ENCODE results near the gene TM9SF4. TPM values are rescaled to one million over a fixed set of nuclear protein-coding genes. Genes with fewer than 3 reads are reported as not detected.
"Not testable (repeated sequence)": the region's sequence is repeated elsewhere in the genome, so short reads cannot be mapped to it uniquely, and the experiment has no call there.

The TM9SF4 gene
- total RNA-seq, 2 donors from 2014 or later = 33.4 TPM

DNA sequence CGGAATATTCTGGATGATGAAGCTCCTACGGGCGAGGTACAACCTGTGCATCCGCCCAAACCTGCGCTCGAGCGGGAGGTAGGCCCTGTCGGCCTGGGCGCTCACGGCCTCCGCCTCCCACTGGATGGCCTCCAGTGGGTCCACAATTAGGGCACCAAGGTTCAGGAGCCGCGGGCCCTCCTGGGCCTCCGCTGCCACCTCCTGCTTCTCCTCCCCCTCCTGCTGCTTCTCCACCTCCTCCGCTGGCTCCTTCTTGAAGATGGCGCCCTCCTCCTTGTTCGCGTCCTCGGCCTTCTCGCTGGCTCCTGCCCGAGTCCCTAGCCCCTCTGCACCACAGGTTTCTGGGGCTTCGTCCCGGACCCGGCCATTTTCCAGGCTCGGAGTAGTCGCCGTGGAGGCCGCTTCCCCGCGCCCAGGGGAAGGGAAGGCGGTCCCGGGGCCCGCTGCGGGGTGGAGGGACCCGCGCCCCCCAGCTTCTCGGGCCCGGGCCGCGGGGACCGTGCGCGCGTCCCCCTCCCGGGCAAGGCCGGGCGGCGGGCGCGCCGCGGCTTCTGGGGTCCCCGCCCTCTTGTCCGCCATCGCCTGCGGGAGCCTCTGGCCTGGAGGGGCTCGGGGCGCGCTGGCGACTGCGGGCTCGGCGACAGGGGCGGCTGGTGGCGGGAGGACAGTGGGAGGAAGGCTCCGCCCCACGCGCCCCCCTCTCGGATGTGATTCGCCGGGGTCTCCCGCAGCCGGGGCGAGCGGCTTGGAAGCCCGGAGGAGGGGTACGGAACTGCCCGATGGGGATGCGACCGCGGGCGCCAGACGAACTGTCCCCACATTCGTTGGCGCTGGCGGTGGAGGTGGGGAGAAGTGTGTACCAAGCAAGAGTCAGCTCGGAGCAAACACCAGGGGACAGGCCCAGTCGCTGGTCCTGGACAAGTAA is 80.4 kb downstream of the TM9SF4 start:
- peak overlapping the region; percentile 60 to 70 for H3K27ac ChIP-seq
- DNase-seq (ENCODE audit: low spot score) (no peak), ATAC-seq (ENCODE audit: insufficient number of reproducible peaks, low FRiP score, low read depth) (no peak)
- no peaks in the 10 kb centered on the region for H3K9me3 ChIP-seq
- TF ChIP-seq CTCF (IDR thresholded peaks at IDR 0.05) = peak; percentile 9
- peak overlapping the region; percentile 88 for H3K4me3 ChIP-seq
- no peaks in the 10 kb centered on the region for H3K27me3 ChIP-seq (replicated peaks; ENCODE audit: insufficient read depth)
- H3K4me1 ChIP-seq (ENCODE audit: control insufficient read depth in 1 of 2, low read depth in 2 of 2) = peaks cover 9 to 13% of the 10 kb centered on the region in 2 donors
- no peaks in the 10 kb centered on the region for H3K36me3 ChIP-seq

GRCh38 chr20:32190616-32191415 is 81.3 kb downstream of the TM9SF4 start:
- peak; percentile 45 for ATAC-seq (ENCODE audit: insufficient number of reproducible peaks, low FRiP score, low read depth)
- DNase-seq (ENCODE audit: low spot score) = no peak
- H3K4me1 ChIP-seq (ENCODE audit: control insufficient read depth in 1 of 2, low read depth in 2 of 2) = peaks cover 9 to 13% of the 10 kb centered on the region in 2 donors

DNA sequence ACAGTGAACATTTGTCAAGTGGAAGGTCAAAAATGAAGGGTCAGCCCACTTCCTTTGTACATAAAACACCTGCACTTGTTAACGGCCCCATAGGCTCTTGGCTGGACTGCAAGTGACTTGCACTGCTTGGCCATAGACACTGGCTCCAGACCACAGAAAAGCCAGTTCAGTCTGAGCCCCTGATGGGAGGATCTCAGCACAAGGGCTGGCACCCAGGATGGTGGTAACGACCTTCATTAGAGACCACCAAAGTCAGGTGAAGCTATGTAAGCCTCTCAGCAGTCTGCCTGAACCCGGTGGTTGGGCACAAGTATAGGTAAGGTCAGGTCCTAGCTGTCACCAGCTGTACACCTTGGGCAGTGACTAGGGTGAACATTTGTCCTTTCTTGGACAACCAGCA is 81.9 kb downstream of the TM9SF4 start:
- no peak for DNase-seq (ENCODE audit: low spot score)
- no peak overlapping the region for H3K27ac ChIP-seq

More at GRCh38 chr20:32190616-32191415, 81.3 kb downstream of the TM9SF4 start:
- no peaks in the 10 kb centered on the region for H3K9me3 ChIP-seq
- peaks cover 3% of the 10 kb centered on the region for H3K36me3 ChIP-seq
- peak overlapping the region; percentile 60 to 70 for H3K27ac ChIP-seq
- no peak for TF ChIP-seq CTCF (IDR thresholded peaks at IDR 0.05)
- H3K4me3 ChIP-seq = peak overlapping the region; percentile 88
- no peaks in the 10 kb centered on the region for H3K27me3 ChIP-seq (replicated peaks; ENCODE audit: insufficient read depth)

DNA sequence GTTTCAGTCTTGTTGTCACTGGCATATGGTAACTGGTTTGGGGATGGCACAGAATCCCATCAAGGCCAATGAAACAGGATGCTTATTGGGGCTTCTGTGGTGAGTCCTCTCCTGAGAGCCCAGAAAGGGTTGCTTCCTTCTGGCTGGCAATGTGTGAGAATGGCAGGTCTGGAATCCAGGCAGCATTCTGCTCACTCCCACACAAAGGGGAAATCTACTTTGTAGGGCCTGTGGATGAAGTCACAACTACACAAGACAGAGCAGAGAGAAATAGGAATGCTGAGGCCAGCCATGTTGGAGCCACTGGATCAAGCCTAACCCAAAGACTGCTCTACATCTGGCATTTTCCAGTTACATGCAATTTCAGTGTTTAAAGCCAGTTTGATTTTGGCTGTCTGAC is 82.4 kb downstream of the TM9SF4 start:
- Histone ChIP-seq H3K36me3 (peaks cover 10% of the 10 kb centered on the region), H3K27me3 (replicated peaks; ENCODE audit: insufficient read depth) (no peaks in the 10 kb centered on the region), H3K27ac (no peak overlapping the region), H3K9me3 (no peaks in the 10 kb centered on the region), H3K4me1 (ENCODE audit: control insufficient read depth in 1 of 2, low read depth in 2 of 2) (peaks cover 9 to 13% of the 10 kb centered on the region in 2 donors), H3K4me3 (no peak overlapping the region)
- ATAC-seq (ENCODE audit: insufficient number of reproducible peaks, low FRiP score, low read depth) = no peak
- no peak for DNase-seq (ENCODE audit: low spot score)
- no peak for TF ChIP-seq CTCF (IDR thresholded peaks at IDR 0.05)

More for the DNA sequence above, 81.9 kb downstream of the TM9SF4 start:
- ATAC-seq (ENCODE audit: insufficient number of reproducible peaks, low FRiP score, low read depth) = no peak
- Histone ChIP-seq H3K27me3 (replicated peaks; ENCODE audit: insufficient read depth) (no peaks in the 10 kb centered on the region), H3K4me1 (ENCODE audit: control insufficient read depth in 1 of 2, low read depth in 2 of 2) (peaks cover 9 to 13% of the 10 kb centered on the region in 2 donors), H3K36me3 (peaks cover 9% of the 10 kb centered on the region), H3K9me3 (no peaks in the 10 kb centered on the region), H3K4me3 (no peak overlapping the region)
- TF ChIP-seq CTCF (IDR thresholded peaks at IDR 0.05) = no peak

DNA sequence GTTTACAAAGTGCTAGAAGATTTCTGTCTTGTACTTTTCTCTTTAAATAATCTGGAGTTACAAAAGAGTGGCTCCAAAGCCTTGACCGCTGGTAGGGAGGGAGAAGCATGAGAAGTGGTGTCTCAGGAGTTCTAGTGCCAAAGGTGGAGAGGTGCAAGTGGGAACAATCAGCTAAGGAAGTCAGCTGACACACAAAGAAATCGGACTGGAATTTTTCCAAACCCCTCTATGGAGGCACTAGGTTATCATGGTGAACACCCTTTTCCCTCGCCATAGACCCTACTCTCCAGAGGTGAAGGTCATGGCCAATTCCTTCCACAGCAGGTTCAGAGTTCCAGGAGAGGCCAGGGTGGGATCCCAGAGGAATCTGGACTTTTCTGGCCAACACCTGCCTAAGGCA is 83.2 kb downstream of the TM9SF4 start:
- DNase-seq (ENCODE audit: low spot score) (no peak), ATAC-seq (ENCODE audit: insufficient number of reproducible peaks, low FRiP score, low read depth) (no peak)
- no peak for TF ChIP-seq CTCF (IDR thresholded peaks at IDR 0.05)
- H3K36me3 ChIP-seq = peaks cover 19% of the 10 kb centered on the region
- H3K27me3 ChIP-seq (replicated peaks; ENCODE audit: insufficient read depth) = no peaks in the 10 kb centered on the region
- no peak overlapping the region for H3K4me3 ChIP-seq
- H3K4me1 ChIP-seq (ENCODE audit: control insufficient read depth in 1 of 2, low read depth in 2 of 2) = peaks cover 9 to 13% of the 10 kb centered on the region in 2 donors
- H3K9me3 ChIP-seq = no peaks in the 10 kb centered on the region
- H3K27ac ChIP-seq = no peak overlapping the region

GRCh38 chr20:32193336-32193735 is 83.8 kb downstream of the TM9SF4 start:
- not testable (repeated sequence) for H3K9me3 ChIP-seq; H3K27me3 ChIP-seq (replicated peaks; ENCODE audit: insufficient read depth); ATAC-seq (ENCODE audit: insufficient number of reproducible peaks, low FRiP score, low read depth); DNase-seq (ENCODE audit: low spot score); H3K4me3 ChIP-seq; H3K27ac ChIP-seq
- Histone ChIP-seq H3K4me1 (ENCODE audit: control insufficient read depth in 1 of 2, low read depth in 2 of 2) (peaks cover 9 to 13% of the 10 kb centered on the region in 2 donors), H3K36me3 (peaks cover 19% of the 10 kb centered on the region)

All from thoracic aorta (tissue), 2 donors.